A549 (cell line): ENCODE results near the gene MTCH2. TPM values are rescaled to one million over a fixed set of nuclear protein-coding genes. Genes with fewer than 3 reads are reported as not detected.

Experiments used
- ATAC-seq, 2 experiments: fragments of 200-7000 bp in 1 of 2; fragments of >200 bp in 1 of 2; cut with Nextera tagmentation in 1 of 2; cut with Tn5 transposase in 1 of 2; 3 replicates each; pipeline versions ENCODE4 v1.8.0 to v1.9.1; 2018 to 2020; ENCODE audit warnings: mild to moderate bottlenecking in 1 of 2, moderate library complexity in 1 of 2
- CTCF ChIA-PET: fragments of 300-600 bp; sonication (Branson Sonifier 250); formaldehyde crosslinking; extraction: SDS; loops from one replicate; lab custom pipeline; 2021; ENCODE audit warnings: antibody characterized with exemption, inconsistent platforms; lab: Yijun Ruan, JAX
- POLR2A ChIA-PET: fragments of 350-600 bp; formaldehyde crosslinking; extraction: SDS; loops from one replicate; lab custom pipeline; 2021; ENCODE audit warnings: antibody characterized with exemption, inconsistent platforms; lab: Yijun Ruan, JAX
- DNase-seq, 2 experiments: peaks; one replicate each; pipeline versions ENCODE4 v3.0.0 to v3.0.0-alpha.2; 2011 to 2016; ENCODE audit warnings: low read depth in 1 of 2, low spot score in 1 of 2
- FAIRE-seq: peaks from 2 replicates; lab custom pipeline; 2011; peaks lifted over from hg19 to GRCh38; lab: Jason Lieb, UNC
- H3K27ac ChIP-seq, 2 experiments: fragments of >200 bp; sonication (Bioruptor Twin); formaldehyde crosslinking; 3 replicates each; pipeline ENCODE4 v1.5.1; 2016 to 2017
- H3K4me1 ChIP-seq: fragments of >200 bp; sonication (Bioruptor Twin); formaldehyde crosslinking; 3 replicates; pipeline ENCODE4 v1.6.1; 2016
- H3K4me2 ChIP-seq: fragments of >200 bp; sonication (Bioruptor Twin); formaldehyde crosslinking; 3 replicates; pipeline ENCODE4 v1.6.1; 2016
- H3K4me3 ChIP-seq: fragments of >200 bp; sonication (Bioruptor Twin); formaldehyde crosslinking; 3 replicates; pipeline ENCODE4 v1.5.1; 2016
- H3K9me3 ChIP-seq: fragments of >200 bp; sonication (Bioruptor Twin); formaldehyde crosslinking; 3 replicates; pipeline ENCODE4 v1.6.1; 2016
- CBX2 ChIP-seq: fragments of 200-600 bp; sonication (generic); IDR thresholded peaks from 2 replicates; pipeline ENCODE4 v1.6.1; 2016; ENCODE audit warnings: low read depth, mild to moderate bottlenecking, borderline replicate concordance
- CBX8 ChIP-seq: fragments of 200-600 bp; sonication (generic); IDR thresholded peaks from 2 replicates; pipeline ENCODE4 v1.6.1; 2016
- CHD4 ChIP-seq: fragments of 200-600 bp; sonication (generic); IDR thresholded peaks from 2 replicates; pipeline ENCODE4 v1.6.1; 2016; ENCODE audit warnings: antibody characterized with exemption, mild to moderate bottlenecking, borderline replicate concordance
- EHMT2 ChIP-seq: fragments of 200-600 bp; sonication (generic); IDR thresholded peaks from 2 replicates; pipeline ENCODE4 v1.6.1; 2016; ENCODE audit warnings: antibody characterized with exemption, low read depth, mild to moderate bottlenecking, moderate library complexity
- EP300 ChIP-seq, 2 experiments: fragments of >200 bp; sonication (Bioruptor Twin); formaldehyde crosslinking; IDR thresholded peaks; 2 replicates in 1 of 2; 3 replicates in 1 of 2; pipeline ENCODE4 v1.6.1; 2016 to 2017
- FOXS1 ChIP-seq: fragments of 250-450 bp; sonication (Bioruptor Pico); IDR thresholded peaks from 2 replicates; pipeline ENCODE4 v1.5.0; 2020; ENCODE audit warnings: mild to moderate bottlenecking, moderate library complexity
- HOXA7 ChIP-seq: fragments of 250-450 bp; sonication (Bioruptor Pico); IDR thresholded peaks from 2 replicates; pipeline ENCODE4 v1.5.0; 2020; ENCODE audit warnings: mild to moderate bottlenecking, moderate library complexity
- HOXB13 ChIP-seq: fragments of 250-450 bp; sonication (Bioruptor Pico); IDR thresholded peaks from 2 replicates; pipeline ENCODE4 v1.5.0; 2020; ENCODE audit warnings: low read depth, mild to moderate bottlenecking, moderate library complexity
- JUN ChIP-seq, 2 experiments: fragments of >200 bp; sonication (Bioruptor Twin); formaldehyde crosslinking; IDR thresholded peaks; 2 replicates in 1 of 2; 3 replicates in 1 of 2; pipeline ENCODE4 v1.6.1; 2016 to 2017
- JUNB ChIP-seq: fragments of >200 bp; sonication (Bioruptor Twin); formaldehyde crosslinking; IDR thresholded peaks from 2 replicates; pipeline ENCODE4 v1.6.1; 2016
- MAZ ChIP-seq: fragments of 150-350 bp; IDR thresholded peaks from 2 replicates; pipeline ENCODE4 v1.6.1; 2014; ENCODE audit warnings: antibody characterized with exemption, low read depth, low read length, borderline replicate concordance
- NR3C1 ChIP-seq: fragments of >200 bp; sonication (Bioruptor Twin); formaldehyde crosslinking; IDR thresholded peaks from 3 replicates; pipeline ENCODE4 v1.6.1; 2017
- PHF8 ChIP-seq: fragments of 200-600 bp; sonication (generic); IDR thresholded peaks from 2 replicates; pipeline ENCODE4 v1.6.1; 2016; ENCODE audit warnings: low read depth, mild to moderate bottlenecking, antibody characterized with exemption, moderate library complexity, borderline replicate concordance
- RARB ChIP-seq: fragments of 250-450 bp; sonication (Bioruptor Pico); IDR thresholded peaks from 2 replicates; pipeline ENCODE4 v1.8.0; 2021; ENCODE audit warnings: mild to moderate bottlenecking, moderate library complexity
- RNF2 ChIP-seq: fragments of 200-600 bp; sonication (generic); IDR thresholded peaks from 2 replicates; pipeline ENCODE4 v1.6.1; 2016; ENCODE audit warnings: low read depth, mild to moderate bottlenecking, antibody characterized with exemption, moderate library complexity, borderline replicate concordance
- SMC3 ChIP-seq: fragments of >200 bp; sonication (Bioruptor Twin); formaldehyde crosslinking; IDR thresholded peaks from 3 replicates; pipeline ENCODE4 v1.6.1; 2018; ENCODE audit warnings: inconsistent platforms
- SREBF2 ChIP-seq: fragments of 450-650 bp; IDR thresholded peaks from 2 replicates; pipeline ENCODE4 v1.6.1; 2014; ENCODE audit warnings: mild to moderate bottlenecking, moderate library complexity
- TFCP2L1 ChIP-seq: fragments of 250-450 bp; sonication (Bioruptor Pico); IDR thresholded peaks from 2 replicates; pipeline ENCODE4 v1.5.0; 2021; ENCODE audit warnings: mild to moderate bottlenecking
- ZC3H11A ChIP-seq: fragments of 450-650 bp; IDR thresholded peaks from 2 replicates; pipeline ENCODE4 v1.6.1; 2014; ENCODE audit warnings: antibody characterized with exemption, mild to moderate bottlenecking
- ZFP36 ChIP-seq: fragments of 450-650 bp; IDR thresholded peaks from 2 replicates; pipeline ENCODE4 v1.6.1; 2014; ENCODE audit warnings: borderline replicate concordance; ENCODE audit not compliant: partially characterized antibody
- WGBS: methylation state at CpG from one replicate; pipeline ENCODE4 v1.1.6; 2017; ENCODE audit errors: missing lambda C conversion rate; 5-methylcytosine and 5-hydroxymethylcytosine counted together
- polyA plus RNA-seq, 4 experiments: library from polyadenylated mRNA; depleted of rRNA in 3 of 4; stranded (reverse); fragments of >200 nt; fragmentation: RNase III in 1 of 4; extraction: RNeasy Plus Mini Kit Qiagen cat#74134 plus additional on column Dnase treatment in 1 of 4; gene quantifications; 2 replicates in 3 of 4; 3 replicates in 1 of 4; pipeline ENCODE4 v1.2.3, GENCODE V29; 2011 to 2017
- TF ChIP-seq, protein P1 (sequence below): fragments of >200 bp; sonication (Bioruptor Twin); formaldehyde crosslinking; IDR thresholded peaks from 2 replicates; pipeline ENCODE4 v1.6.1; 2016
- TF ChIP-seq, protein P2 (sequence below): fragments of >200 bp; sonication (Bioruptor Twin); formaldehyde crosslinking; IDR thresholded peaks from 3 replicates; pipeline ENCODE4 v1.6.1; 2016
- TF ChIP-seq, protein P3 (sequence below): fragments of 450-650 bp; IDR thresholded peaks from 2 replicates; pipeline ENCODE4 v1.6.1; 2014; ENCODE audit warnings: antibody characterized with exemption

Gene MTCH2
- polyA plus RNA-seq, 2 of the 4 experiments (the other 2 are of a cell fraction) = 179 to 222 TPM

DNA sequence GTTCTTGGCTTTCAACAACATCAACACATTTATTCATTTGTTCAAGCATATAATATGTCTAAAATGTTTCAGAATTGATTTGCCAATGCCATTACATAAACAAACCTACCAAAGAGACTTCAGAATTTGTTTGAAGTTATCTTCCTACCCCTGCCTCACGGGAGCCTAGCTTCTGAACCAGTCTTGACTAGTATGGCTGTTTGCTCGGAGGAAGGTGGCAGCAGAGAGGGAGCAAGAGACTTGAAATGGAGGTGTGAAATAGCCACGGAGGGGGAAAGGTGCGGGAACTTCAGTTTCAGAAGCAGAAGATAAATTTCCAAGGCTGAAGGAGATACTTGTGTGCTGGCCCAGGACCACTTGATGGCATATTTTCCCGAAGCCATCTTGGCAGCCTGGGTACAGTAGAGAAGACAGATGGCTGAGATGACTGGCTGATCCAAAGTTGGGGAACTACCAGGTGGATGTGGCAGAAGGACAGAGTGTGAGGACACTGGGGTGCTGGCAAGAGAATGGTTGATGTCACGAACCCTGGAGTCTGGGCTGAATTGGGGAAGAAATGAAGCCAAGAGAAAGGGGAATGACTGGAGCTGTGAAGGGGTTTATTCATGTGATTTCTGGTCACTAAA lies 14.0 kb upstream of the MTCH2 start:
- TF ChIP-seq MAZ (no peak), HOXB13 (CRISPR knock-in tag) (no peak), SREBF2 (no peak), RNF2 (no peak), JUN (IDR thresholded peaks at IDR 0.05) (no peak), EHMT2 (no peak), RARB (CRISPR knock-in tag) (no peak), FOXS1 (CRISPR knock-in tag) (no peak), ZFP36 (no peak), TFCP2L1 (no peak), NR3C1 (no peak), HOXA7 (no peak), CBX2 (no peak), CHD4 (no peak)
- FAIRE-seq = no peak
- H3K4me3 ChIP-seq = no peak overlapping the region
- ATAC-seq = 0 out of 6 replicates have a peak, but pooled peaks of 1 of the 2 experiments have one; percentile 34
- DNase-seq = no peak
- 53% methylated on average over 6 of the region's 6 CpGs for WGBS
- no peak overlapping the region for H3K27ac ChIP-seq
- CTCF ChIA-PET = interaction anchor here (1.5 kb wide), 1 partner anchor 13 kb away, joined by 4 read pairs; no protein-coding TSS in a partner anchor
- no peaks in the 10 kb centered on the region for H3K4me1 ChIP-seq
- H3K9me3 ChIP-seq = peaks cover 12% of the 10 kb centered on the region; the same call in 2 of the 3 replicates
- POLR2A ChIA-PET = no interaction called here
- H3K4me2 ChIP-seq = no peak overlapping the region

DNA sequence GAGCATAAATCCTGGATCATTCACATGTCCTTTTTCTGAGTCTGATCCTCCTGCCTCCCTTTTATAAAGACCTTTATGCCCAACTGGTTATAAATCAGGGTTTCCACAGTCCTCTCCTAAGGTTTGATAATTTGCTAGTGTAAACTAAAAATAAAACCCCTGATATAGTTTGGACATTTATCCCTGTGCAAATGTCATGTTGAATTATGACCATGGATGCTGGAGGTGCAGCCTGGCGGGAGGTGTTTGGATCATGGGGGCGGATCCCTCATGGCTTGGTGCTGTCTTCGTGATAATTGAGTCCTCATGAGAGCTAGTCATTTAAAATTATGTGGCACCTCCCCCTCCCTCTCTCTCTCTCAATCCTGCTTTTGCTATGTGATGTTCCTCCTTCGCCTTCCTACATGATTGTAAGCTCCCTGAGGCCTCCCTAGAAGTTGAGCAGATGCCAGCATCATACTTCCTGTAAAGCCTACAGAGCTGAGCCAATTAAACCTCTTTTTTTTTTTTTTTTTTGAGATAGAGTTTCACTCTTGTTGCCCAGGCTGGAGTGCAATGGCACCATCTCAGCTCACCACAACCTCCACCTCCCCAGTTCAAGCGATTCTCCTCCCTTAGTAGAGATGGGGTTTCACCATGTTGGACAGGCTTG lies 9.6 kb upstream of the MTCH2 start:
- no peak for FAIRE-seq
- POLR2A ChIA-PET = no interaction called here

More for the DNA sequence above, 9.6 kb upstream of the MTCH2 start:
- H3K9me3 ChIP-seq = peaks cover 13% of the 10 kb centered on the region; the same call in 2 of the 3 replicates
- WGBS = 84% methylated on average over 5 of the region's 5 CpGs
- TF ChIP-seq NR3C1 (no peak), EP300 (IDR thresholded peaks at IDR 0.05) (no peak), JUNB (no peak), HOXA7 (no peak), SREBF2 (no peak), PHF8 (no peak), RNF2 (no peak), MAZ (no peak), ZC3H11A (no peak), SMC3 (no peak), CBX8 (no peak)
- TF ChIP-seq, protein P1, sequence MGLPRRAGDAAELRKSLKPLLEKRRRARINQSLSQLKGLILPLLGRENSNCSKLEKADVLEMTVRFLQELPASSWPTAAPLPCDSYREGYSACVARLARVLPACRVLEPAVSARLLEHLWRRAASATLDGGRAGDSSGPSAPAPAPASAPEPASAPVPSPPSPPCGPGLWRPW = no peak
- TF ChIP-seq, protein P2, sequence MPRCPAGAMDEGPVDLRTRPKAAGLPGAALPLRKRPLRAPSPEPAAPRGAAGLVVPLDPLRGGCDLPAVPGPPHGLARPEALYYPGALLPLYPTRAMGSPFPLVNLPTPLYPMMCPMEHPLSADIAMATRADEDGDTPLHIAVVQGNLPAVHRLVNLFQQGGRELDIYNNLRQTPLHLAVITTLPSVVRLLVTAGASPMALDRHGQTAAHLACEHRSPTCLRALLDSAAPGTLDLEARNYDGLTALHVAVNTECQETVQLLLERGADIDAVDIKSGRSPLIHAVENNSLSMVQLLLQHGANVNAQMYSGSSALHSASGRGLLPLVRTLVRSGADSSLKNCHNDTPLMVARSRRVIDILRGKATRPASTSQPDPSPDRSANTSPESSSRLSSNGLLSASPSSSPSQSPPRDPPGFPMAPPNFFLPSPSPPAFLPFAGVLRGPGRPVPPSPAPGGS = no peak
- TF ChIP-seq, protein P3, sequence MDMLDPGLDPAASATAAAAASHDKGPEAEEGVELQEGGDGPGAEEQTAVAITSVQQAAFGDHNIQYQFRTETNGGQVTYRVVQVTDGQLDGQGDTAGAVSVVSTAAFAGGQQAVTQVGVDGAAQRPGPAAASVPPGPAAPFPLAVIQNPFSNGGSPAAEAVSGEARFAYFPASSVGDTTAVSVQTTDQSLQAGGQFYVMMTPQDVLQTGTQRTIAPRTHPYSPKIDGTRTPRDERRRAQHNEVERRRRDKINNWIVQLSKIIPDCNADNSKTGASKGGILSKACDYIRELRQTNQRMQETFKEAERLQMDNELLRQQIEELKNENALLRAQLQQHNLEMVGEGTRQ = no peak
- TF ChIP-seq, all 56 proteins: peak for 0
- ATAC-seq (no peak), DNase-seq (no peak)
- CTCF ChIA-PET = interaction anchor here (1.1 kb wide), 1 partner anchor 12 kb away, joined by 3 read pairs; no protein-coding TSS in a partner anchor
- Histone ChIP-seq H3K4me3 (no peak overlapping the region), H3K4me2 (no peak overlapping the region), H3K27ac (no peak overlapping the region), H3K4me1 (no peaks in the 10 kb centered on the region)
